ENCODE measurements around the gene BAZ1B.
A peak's percentile ranks its signal among the peaks of the same experiment; 100 is the strongest.
"Not testable (repeated sequence)": the region's sequence is repeated elsewhere in the genome, so short reads cannot be mapped to it uniquely, and the experiment has no call there.

BAZ1B gene

DNA sequence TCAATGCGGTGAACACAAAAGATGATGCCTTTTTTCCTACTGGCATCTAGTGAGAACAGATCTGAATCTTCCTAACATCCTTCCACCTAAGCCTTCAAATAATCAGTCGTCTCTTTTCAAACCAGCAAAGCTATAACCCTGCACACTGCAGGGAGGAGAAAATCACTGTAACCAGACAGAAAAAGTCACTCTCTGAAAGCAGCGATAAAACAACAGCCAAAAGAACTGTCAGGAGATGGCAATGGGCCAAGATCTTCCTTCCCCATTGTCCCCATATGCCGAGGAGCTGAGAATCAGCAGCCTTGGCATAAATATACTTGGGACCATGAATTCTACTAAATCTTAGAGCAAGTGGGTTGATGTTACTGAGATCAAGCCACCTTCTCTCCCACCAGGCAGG lies 75.4 kb downstream of the BAZ1B start:
- ATAC-seq (no peak), DNase-seq (no peak)

DNA sequence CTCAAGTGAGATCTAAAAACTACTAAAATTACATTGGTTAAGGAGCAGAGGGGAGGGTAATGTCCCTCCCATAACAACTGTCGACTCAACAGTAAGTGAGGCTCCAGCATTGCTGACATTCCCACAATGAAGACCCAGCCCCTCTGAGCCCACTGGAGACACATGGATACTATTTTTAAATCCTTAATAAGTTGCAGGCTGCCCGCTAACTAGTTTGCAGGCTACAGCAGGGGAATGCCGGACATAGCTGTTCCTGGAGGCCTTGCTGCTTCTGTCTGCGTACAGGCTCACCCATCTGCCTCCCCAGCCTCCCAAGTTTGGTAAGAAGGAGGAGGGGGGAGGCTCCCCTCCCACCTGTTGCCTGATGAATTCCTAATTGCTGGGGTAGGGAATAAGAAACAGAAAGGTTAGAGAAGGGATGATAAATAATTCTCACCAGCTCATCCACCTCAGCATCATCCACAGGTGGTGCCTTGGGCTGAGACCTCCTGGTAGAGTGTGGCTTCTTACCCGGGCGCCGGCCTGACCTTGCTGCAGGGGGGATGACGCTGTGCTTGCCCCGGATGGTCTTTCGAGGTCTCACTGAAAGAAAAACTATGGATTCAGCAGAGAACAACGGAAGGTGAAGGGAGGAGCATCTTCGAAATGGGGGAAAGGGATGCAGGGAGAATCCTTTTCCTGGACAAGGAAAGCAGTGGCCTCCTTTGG lies 78.4 kb downstream of the BAZ1B start:
- DNase-seq: no peak
- no peak for ATAC-seq

DNA sequence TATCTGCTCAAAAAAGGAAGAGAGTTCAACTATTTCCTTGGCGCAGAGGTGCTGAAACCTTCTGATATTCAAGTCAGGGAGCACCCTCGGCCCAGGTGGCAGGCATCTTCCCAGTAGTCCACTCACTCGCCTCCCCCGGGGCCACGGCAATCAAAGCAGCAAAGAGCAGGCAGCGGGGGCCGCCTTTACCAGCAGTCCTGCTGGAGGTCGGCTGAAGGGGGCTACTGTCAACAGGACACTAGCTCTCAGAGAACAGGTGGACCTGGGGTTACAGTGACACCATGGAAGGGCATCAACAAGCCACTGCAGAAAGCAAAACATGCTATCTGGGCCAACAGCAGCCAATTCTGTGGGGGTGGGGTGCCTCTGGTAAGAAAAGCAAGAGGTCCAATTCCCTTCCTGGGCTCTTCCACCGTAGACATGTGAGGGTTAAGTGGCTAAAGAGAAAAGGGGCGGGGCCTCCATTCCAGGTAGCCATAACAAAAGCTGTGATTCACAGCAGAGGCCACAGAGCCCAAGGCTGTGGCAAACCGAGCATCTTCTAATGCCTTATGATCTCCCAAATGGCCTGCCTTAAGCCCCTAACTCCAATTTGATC lies 79.1 kb downstream of the BAZ1B start:
- DNase-seq (no peak), ATAC-seq (no peak)

DNA sequence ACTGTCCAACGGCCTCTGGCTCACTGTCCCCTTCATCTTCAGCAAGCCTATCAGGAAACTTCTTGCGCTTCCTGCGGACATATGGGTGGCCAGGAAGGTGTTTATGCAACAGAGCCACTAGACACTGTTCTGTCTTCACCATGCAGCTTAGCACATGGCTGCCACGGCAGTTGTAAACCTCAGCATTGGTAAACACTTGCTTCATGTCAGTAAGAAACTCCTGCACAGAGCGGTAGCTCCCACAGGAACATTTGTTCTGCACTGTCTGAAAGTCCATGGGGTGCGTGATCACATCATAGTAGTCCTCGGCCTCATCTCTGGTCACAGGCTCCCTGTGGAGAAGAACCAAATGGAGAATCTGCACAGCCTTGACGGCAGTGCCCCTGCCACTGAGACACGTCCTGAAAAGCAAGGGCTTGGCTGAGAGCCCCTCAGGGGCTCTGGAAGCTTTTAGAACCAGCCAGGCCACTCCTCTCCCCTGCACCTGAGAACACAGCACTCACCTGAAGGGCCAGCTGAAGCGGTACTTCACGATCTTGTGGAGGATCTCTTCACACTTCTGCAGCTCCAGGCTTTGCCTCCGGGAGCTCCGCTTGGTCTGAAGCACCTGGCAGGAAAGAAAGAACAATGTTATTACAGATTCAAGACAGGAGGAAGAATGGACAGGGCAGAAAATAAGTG lies 79.7 kb downstream of the BAZ1B start:
- ATAC-seq: peak; percentile 6
- DNase-seq: no peak

DNA sequence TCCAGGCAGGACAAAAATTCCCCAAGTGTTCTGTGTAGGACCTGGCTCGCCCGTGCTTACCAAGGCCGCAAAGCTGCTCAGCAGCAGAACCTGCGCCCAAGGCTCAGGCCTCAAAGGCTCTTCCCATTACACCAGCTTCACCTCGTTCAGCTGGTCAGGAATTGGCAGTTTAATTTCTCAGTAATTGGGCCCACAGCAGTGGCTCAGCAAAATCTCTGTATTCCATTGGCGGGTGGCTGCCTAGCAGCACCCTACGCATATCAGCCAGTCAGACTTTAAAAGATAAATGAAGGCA lies 82.7 kb downstream of the BAZ1B start:
- ATAC-seq (no peak), DNase-seq (no peak)

DNA sequence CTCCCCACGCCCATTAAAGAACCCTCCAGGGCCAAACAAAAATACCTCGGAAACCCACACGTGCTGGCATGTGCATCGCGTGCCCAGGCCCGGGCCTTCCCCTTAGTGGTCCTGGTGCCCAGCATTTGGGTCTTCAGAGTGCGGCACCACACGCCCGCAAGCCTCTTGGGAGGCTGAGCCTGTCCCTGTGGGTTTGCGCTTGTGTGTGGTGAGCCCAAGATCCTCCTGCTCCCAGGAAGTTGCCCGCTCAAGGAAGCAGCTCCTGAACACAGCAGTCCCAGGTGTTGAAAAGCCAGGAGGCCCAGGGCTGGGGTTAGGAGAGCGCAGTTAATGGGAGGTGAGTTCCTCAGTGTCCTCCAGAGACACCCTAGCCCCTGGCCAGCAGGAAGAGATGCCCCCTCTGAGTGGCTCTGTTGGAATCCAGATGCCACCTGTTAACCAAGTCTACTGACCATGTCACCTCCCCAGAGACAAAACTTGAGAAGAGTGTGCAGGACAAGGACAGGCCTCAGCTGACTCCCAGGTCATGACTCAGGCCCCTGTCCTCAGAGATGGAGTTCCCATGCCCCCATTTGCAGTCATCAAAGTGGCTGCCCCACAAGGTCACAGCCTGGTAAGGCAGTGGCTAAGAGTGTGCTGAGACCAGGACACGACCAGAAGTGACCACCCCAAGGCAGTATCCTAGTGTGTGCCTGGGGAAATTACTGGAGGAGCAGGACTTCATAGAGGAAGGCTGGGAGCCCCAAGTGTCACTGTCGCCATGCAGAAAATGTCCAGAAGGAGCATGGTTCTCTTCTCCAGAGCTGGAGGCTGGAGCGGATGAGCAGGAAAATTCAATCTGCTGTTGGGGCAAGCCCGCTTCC lies 83.3 kb downstream of the BAZ1B start:
- ATAC-seq (no peak), DNase-seq (no peak)

DNA sequence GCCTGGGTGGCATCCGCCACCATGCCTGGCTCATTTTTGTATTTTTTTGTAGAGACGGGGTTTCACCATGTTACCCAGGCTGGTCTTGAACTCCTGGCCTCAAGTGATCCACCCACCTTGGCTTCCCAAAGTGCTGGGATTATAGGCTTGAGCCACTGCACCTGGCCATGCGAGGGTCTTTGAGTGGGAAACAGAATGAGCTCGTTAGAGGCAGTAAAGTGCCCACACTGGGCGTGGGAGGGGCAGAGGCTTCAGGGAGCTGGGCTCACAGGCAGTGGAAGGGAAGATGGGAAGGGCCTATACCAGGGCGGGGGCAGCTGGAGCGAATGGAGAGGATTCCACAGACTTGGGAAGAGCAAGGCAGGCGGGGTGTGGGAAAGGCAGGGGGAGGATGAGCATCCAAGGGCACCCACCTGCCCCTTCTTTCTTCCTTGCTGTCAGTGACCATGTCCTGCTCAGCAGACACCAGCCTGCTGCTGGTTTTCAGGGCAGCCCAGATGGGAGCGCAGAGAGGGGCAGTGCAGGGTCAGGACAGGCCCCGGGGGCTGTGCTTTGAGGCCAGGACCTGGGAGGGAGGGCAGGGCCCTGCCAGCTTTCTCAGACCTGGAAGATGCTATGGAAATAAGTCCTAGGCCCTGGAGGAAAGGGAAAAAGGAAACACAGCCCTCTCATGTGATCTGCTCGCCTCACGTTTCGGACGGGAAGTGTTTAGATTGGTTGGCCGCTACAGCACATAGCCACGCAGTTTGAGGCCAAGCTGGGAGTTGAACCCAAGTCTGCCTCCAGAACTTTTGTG lies 84.3 kb downstream of the BAZ1B start:
- DNase-seq (no peak), ATAC-seq (no peak)

DNA sequence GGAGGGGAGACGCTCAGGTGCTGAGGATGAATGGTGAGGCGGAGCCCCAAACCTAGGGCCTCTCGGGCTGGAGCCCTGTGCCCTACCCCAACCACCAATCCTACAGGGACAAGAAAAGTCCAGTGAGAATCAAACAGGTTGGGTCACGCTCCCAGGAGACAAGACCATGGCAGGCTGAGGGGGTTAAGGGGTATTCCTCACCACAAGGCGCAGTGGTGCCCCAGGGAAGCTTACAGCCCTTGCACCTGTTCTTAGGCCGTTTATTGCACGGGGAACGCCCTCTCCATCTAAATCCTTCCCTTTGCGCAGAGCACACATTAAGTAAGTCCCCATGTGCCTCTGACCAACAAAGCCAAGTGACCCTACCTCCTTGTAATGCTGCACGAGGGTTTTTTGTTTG lies 85.0 kb downstream of the BAZ1B start:
- ATAC-seq (no peak), DNase-seq (no peak)

DNA sequence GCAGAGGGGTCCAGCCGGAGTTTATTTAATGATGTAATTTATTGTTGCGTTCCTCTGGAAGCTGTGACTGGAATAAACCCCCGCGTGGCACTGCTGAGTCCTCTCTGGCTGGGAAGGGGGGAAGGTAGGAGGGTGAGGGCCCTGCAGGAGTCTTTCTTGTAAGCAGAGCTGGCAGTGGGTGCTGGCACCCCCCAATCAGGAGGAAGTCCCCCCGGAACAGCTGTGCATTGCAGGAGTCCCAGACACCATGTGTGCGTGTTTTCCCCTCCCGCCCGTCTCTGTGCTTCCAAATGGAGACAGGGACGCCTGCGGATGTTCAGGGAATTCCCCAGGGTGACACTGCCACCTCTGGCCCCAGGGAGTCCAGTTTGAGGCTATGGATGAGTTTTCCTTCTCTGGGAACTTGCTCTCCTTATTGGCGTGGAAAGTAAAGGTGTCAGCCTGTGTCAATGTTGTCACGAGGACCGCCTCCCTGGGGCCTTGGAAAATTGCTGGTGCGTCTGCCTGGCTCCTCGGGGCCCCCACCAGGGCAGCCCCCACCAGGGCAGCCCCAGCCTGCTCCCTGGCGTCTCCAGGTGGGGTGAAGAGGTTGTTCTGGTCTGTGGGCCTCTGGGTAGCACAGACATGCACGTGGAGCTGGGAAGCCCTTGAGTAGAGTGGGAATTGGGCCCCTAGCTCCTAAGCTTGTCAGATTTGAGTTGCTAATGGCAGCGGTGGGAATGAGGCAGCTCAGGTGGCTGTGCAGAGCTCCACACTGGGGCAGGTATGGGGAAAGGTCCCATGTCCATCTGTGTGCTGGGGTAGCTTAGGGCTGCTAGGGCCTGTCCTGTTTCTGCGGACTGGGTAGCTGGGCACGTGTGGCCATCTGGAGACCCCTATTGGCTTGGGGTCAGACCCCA lies 85.8 kb downstream of the BAZ1B start:
- ATAC-seq: no peak
- DNase-seq: no peak

DNA sequence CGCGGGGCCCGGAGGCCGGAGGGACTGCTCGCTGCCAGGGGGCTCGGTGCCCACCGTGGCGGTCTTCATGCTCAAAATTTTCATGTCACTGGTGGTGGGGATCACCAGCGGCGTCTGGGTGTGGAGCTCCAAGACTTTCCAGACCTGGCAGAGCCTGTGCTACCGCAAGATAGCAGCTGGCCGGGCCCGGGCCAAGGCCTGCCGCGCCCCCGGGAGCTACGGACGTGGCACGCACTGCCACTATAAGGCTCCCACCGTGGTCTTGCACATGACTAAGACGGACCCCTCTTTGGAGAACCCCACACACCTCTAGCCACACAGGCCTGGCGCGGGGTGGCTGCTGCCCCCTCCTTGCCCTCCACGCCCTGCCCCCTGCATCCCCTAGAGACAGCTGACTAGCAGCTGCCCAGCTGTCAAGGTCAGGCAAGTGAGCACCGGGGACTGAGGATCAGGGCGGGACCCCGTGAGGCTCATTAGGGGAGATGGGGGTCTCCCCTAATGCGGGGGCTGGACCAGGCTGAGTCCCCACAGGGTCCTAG lies 86.6 kb downstream of the BAZ1B start:
- DNase-seq (no peak), ATAC-seq (no peak)

DNA sequence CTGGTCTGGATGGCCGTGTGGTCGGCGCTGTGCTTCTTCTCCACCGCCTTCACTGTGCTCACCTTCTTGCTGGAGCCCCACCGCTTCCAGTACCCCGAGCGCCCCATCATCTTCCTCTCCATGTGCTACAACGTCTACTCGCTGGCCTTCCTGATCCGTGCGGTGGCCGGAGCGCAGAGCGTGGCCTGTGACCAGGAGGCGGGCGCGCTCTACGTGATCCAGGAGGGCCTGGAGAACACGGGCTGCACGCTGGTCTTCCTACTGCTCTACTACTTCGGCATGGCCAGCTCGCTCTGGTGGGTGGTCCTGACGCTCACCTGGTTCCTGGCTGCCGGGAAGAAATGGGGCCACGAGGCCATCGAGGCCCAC lies 87.4 kb downstream of the BAZ1B start:
- DNase-seq: no peak
- no peak for ATAC-seq

DNA sequence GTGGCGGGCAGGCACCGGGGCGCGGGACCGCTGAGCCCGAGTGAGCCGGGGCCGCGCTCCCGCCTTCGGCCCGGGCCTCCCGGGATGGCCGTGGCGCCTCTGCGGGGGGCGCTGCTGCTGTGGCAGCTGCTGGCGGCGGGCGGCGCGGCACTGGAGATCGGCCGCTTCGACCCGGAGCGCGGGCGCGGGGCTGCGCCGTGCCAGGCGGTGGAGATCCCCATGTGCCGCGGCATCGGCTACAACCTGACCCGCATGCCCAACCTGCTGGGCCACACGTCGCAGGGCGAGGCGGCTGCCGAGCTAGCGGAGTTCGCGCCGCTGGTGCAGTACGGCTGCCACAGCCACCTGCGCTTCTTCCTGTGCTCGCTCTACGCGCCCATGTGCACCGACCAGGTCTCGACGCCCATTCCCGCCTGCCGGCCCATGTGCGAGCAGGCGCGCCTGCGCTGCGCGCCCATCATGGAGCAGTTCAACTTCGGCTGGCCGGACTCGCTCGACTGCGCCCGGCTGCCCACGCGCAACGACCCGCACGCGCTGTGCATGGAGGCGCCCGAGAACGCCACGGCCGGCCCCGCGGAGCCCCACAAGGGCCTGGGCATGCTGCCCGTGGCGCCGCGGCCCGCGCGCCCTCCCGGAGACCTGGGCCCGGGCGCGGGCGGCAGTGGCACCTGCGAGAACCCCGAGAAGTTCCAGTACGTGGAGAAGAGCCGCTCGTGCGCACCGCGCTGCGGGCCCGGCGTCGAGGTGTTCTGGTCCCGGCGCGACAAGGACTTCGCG lies 88.0 kb downstream of the BAZ1B start:
- peak; percentile 5 for ATAC-seq

DNA sequence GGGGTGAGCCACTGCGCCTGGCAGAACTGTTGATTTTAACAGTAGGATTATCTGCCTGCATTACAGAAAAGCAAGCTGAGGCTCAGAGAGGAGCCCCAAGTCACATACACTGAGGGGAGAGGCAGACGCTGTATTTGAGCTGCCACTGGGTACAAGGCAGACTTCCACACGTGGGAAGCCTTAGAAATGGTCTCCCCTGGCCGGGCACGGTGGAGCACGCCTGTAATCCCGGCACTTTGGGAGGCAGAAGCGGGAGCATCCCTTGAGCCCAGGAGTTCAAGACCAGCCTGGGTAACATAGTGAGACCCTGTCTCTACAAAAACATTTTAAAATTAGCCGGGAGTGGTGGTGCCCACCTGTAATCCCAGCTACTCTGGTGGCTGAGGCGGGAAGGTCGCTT lies 89.4 kb downstream of the BAZ1B start:
- ATAC-seq: no peak
- DNase-seq: no peak

More for the DNA sequence above, 88.0 kb downstream of the BAZ1B start:
- peak; percentile 22 for DNase-seq

DNA sequence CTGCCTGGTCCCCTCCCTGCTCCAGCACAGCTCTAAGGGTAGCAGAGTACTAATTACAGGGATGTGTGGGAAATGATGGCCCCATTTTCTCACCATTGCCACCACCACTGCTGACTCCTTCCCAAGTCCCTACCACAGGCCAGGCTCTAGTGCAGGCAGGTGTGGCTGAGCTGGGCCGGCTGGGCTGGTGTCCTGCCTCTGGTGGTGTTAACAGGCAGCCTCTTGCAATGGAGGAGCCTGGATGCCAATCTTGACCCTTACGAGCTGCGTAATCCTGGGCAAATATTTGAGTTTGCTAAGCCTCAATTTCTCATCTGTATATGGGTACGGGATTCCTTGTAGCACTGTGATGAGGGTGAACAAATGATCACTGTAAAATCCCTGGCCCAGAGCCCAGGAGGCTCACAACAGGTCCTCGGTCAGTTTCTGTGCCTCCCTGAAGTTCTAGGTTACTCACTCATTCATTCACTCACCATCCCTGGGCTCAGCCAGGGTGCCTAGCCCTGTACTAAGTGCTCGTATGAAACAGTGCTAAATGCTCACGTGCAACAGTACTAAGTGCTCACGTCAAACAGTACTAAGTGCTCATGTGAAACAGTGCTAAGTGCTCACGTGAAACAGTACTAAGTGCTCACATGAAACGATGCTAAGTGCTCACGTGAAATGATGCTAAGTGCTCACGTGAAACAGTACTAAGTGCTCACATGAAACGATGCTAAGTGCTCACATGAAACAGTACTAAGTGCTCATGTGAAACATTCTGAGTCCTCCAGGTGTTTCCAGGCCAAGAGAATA lies 90.9 kb downstream of the BAZ1B start:
- DNase-seq (no peak), ATAC-seq (no peak)

DNA sequence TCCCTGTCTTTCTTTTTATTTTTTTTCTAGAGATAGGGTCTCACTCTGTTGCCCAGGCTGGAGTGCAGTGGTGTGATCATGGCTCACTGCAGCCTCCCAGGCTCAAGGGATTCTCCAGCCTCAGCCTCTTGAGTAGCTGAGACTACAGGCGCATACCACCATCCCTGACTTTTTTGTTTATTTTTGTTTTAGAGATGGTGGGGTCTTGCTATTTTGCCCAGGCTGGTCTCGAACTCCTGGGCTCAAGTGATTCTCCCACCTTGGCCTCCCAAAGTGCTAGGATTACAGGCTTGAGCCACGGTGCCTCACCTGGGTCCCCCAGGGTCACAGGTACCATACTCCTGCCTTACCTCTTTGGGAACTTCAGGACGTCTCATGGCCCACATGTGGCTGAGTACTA lies 91.6 kb downstream of the BAZ1B start:
- not testable (repeated sequence) for ATAC-seq, DNase-seq

DNA sequence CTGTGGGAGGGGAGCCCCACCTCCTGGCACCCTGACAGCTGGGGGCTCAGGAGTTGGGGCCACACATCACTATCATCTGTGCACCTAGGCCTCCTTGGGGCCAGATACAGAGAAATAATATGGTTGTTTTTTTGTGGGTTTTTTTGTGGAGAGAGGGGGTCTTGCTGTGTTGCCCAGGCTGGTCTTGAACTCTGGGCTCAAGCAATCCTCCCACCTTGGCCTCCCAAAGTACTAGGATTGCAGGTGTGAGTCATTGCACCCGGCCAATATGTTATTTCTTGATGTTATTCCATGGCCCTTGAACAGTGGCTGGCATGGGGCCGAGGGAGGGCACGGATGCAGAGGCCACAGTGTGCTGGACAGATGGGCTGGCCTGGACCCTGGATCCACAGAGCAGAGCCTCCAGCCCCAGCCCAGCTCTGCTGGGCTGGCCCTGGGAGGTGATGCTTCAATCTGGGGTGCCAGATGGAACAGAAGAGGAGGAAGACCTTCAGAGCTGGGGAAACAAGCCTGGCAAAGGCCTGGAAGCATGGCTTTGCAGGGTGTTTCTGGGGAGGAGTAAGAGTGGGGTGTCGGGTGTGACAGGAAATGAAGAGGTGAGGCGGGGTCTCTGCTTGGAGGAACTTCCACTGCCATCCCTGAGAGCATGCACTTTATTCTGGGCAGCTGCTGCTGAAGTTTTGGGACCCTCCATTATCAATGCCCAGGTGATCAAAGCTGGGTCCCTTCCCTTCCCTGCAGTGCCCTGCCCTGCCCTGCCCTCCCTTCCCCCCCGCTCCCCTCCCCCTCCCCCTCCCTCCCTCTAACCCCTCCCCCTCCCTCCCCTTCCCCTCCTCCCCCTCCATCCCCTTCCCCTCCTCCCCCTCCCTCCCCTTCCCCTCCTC lies 92.2 kb downstream of the BAZ1B start:
- no peak for DNase-seq
- no peak for ATAC-seq

DNA sequence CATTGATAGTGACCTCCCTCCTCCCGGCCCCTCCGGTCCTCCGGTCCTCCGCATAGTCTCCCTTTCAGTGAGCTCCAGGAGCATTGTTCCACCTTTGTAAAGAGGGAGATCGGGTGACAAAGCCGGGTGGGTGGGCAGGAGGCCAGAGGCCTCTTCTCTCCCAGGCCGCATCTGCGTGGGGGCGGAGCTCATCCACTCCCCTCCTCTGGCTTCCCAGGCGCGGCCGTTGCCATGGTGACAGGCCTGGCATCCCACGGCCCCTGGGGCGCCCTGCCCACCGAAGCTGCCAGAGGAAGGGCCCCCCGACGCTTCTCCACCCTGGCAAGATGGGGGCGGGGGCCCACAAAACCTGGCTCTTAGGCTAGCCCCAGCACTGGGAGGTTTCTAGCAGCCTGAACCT lies 92.9 kb downstream of the BAZ1B start:
- ATAC-seq (no peak), DNase-seq (no peak)
